Smooth muscle cell (in vitro differentiated cells): ENCODE results near the gene VPS8. TPM values are rescaled to one million over a fixed set of nuclear protein-coding genes. Genes with fewer than 3 reads are reported as not detected.

Experiments used
- DNase-seq: peaks from one replicate; lab custom pipeline; 2025; ENCODE audit not compliant: unreplicated experiment; lab: John Stamatoyannopoulos, UW
- H2AFZ ChIP-seq: fragments of 200-600 bp; sonication (generic); 2 replicates; pipeline ENCODE4 v1.6.0; 2016; ENCODE audit warnings: antibody characterized with exemption, low read depth, mild to moderate bottlenecking
- H3F3A ChIP-seq: fragments of 200-600 bp; sonication (generic); 2 replicates; pipeline ENCODE4 v1.6.0; 2017; ENCODE audit warnings: antibody characterized with exemption, low read depth
- H3K27ac ChIP-seq: fragments of 200-600 bp; sonication (generic); 2 replicates; pipeline ENCODE4 v1.5.1; 2016; ENCODE audit warnings: low read depth, mild to moderate bottlenecking
- H3K27me3 ChIP-seq: fragments of 200-600 bp; sonication (generic); 2 replicates; pipeline ENCODE4 v1.6.1; 2016; ENCODE audit warnings: low read depth, mild to moderate bottlenecking
- H3K36me3 ChIP-seq: fragments of 200-600 bp; sonication (generic); 2 replicates; pipeline ENCODE4 v1.5.1; 2016; ENCODE audit warnings: low read depth
- H3K4me1 ChIP-seq: fragments of 200-600 bp; sonication (generic); 2 replicates; pipeline ENCODE4 v1.5.1; 2016; ENCODE audit warnings: low read depth
- H3K4me2 ChIP-seq: fragments of 200-600 bp; sonication (generic); 2 replicates; pipeline ENCODE4 v1.6.0; 2016; ENCODE audit warnings: mild to moderate bottlenecking
- H3K4me3 ChIP-seq: fragments of 200-600 bp; sonication (generic); 2 replicates; pipeline ENCODE4 v1.5.1; 2016; ENCODE audit warnings: mild to moderate bottlenecking
- H3K79me2 ChIP-seq: fragments of 200-600 bp; sonication (generic); 2 replicates; pipeline ENCODE4 v1.6.0; 2016; ENCODE audit warnings: low read depth, mild to moderate bottlenecking
- H3K9ac ChIP-seq: fragments of 200-600 bp; sonication (generic); 2 replicates; pipeline ENCODE4 v1.6.0; 2016; ENCODE audit warnings: low read depth
- H3K9me3 ChIP-seq: fragments of 200-600 bp; sonication (generic); replicated peaks from 2 replicates; pipeline ENCODE4 v1.5.1; 2016; ENCODE audit warnings: low read depth
- H4K20me1 ChIP-seq: fragments of 200-600 bp; sonication (generic); 2 replicates; pipeline ENCODE4 v1.6.0; 2016; ENCODE audit warnings: low read depth
- WGBS: methylation state at CpG from one replicate; pipeline ENCODE4 v1.1.7; 2016; ENCODE audit warnings: low lambda C conversion rate; 5-methylcytosine and 5-hydroxymethylcytosine counted together
- polyA plus RNA-seq: library from polyadenylated mRNA; unstranded; fragments of >200 nt; fragmentation: Nextera tagmentation; extraction: Ambion mirVana; gene quantifications from 2 replicates; pipeline ENCODE4 v1.2.1, GENCODE V29; 2016
- total RNA-seq: library from RNA; depleted of rRNA; stranded (reverse); fragments of >200 nt; gene quantifications from 2 replicates; pipeline ENCODE4 v1.2.3, GENCODE V29; 2014
- TF ChIP-seq, protein P1 (sequence below): fragments of 200-600 bp; sonication (generic); IDR thresholded peaks from 2 replicates; pipeline ENCODE4 v1.5.1; 2017; ENCODE audit warnings: borderline replicate concordance, mild to moderate bottlenecking, antibody characterized with exemption; ENCODE audit not compliant: insufficient read depth, poor library complexity, severe bottlenecking

VPS8 gene
- total and polyA plus RNA-seq, 2 experiments from 2014 or later: 16.1 to 53.9 TPM

GRCh38 chr3:185071287-185071800 lies 259.4 kb downstream of the VPS8 start:
- no peak overlapping the region for H2AFZ ChIP-seq
- H3K79me2 ChIP-seq: no peaks in the 10 kb centered on the region
- no peak overlapping the region for H3K4me3 ChIP-seq
- no peaks in the 10 kb centered on the region for H3K36me3 ChIP-seq
- H3F3A ChIP-seq: no peaks in the 10 kb centered on the region
- H3K27ac ChIP-seq: no peak overlapping the region
- H4K20me1 ChIP-seq: no peaks in the 10 kb centered on the region
- no peak for DNase-seq
- H3K27me3 ChIP-seq: no peaks in the 10 kb centered on the region
- no peaks in the 10 kb centered on the region for H3K4me1 ChIP-seq
- TF ChIP-seq, protein P1, sequence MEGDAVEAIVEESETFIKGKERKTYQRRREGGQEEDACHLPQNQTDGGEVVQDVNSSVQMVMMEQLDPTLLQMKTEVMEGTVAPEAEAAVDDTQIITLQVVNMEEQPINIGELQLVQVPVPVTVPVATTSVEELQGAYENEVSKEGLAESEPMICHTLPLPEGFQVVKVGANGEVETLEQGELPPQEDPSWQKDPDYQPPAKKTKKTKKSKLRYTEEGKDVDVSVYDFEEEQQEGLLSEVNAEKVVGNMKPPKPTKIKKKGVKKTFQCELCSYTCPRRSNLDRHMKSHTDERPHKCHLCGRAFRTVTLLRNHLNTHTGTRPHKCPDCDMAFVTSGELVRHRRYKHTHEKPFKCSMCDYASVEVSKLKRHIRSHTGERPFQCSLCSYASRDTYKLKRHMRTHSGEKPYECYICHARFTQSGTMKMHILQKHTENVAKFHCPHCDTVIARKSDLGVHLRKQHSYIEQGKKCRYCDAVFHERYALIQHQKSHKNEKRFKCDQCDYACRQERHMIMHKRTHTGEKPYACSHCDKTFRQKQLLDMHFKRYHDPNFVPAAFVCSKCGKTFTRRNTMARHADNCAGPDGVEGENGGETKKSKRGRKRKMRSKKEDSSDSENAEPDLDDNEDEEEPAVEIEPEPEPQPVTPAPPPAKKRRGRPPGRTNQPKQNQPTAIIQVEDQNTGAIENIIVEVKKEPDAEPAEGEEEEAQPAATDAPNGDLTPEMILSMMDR: no peak
- H3K9ac ChIP-seq: no peak overlapping the region
- no peaks in the 10 kb centered on the region for H3K9me3 ChIP-seq
- no peak overlapping the region for H3K4me2 ChIP-seq
- 80% methylated on average over 7 of the region's 7 CpGs for WGBS

DNA sequence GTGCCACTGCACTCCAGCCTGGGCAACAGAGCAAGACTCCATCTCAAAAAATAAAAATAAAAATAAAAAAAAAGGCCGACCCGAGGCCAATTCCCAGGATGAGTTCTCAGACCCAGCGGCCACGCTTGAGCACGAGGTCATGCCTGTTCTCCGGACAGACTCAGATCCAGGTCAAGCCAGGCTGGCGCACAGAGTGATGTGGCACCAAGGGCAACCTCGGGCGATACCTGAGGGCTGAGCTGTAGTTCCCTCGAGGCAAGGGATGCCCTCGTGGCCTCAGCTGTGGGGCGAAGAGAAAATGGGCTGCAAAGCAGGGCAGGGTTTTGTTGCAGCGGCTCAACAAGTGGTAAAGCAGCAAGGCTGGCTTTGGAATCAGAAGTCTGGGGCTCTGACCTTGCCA lies 263.6 kb downstream of the VPS8 start:
- no peaks in the 10 kb centered on the region for H3K4me1 ChIP-seq
- H3K9me3 ChIP-seq: no peaks in the 10 kb centered on the region
- no peaks in the 10 kb centered on the region for H3K79me2 ChIP-seq
- no peak overlapping the region for H3K4me3 ChIP-seq
- H4K20me1 ChIP-seq: no peaks in the 10 kb centered on the region
- H3F3A ChIP-seq: no peaks in the 10 kb centered on the region
- H3K36me3 ChIP-seq: no peaks in the 10 kb centered on the region
- TF ChIP-seq, protein P1: no peak
- no peaks in the 10 kb centered on the region for H3K27me3 ChIP-seq
- no peak overlapping the region for H3K27ac ChIP-seq
- no peak overlapping the region for H2AFZ ChIP-seq
- DNase-seq: no peak
- no peak overlapping the region for H3K9ac ChIP-seq
- H3K4me2 ChIP-seq: no peak overlapping the region
- WGBS: 97% methylated on average over 13 of the region's 13 CpGs

- no peak overlapping the region for H2AFZ ChIP-seq
- TF ChIP-seq, protein P1: no peak
- no peak overlapping the region for H3K9ac ChIP-seq
- no peaks in the 10 kb centered on the region for H3K9me3 ChIP-seq
- H3F3A ChIP-seq: no peaks in the 10 kb centered on the region
- no peak for DNase-seq
- no peaks in the 10 kb centered on the region for H3K36me3 ChIP-seq
- no peak overlapping the region for H3K27ac ChIP-seq
- H3K4me3 ChIP-seq: no peak overlapping the region
- no peaks in the 10 kb centered on the region for H3K27me3 ChIP-seq
- no peak overlapping the region for H3K4me2 ChIP-seq
- 93% methylated on average over 8 of the region's 8 CpGs for WGBS
- no peaks in the 10 kb centered on the region for H4K20me1 ChIP-seq
- H3K4me1 ChIP-seq: no peaks in the 10 kb centered on the region
- H3K79me2 ChIP-seq: no peaks in the 10 kb centered on the region
Observed at GRCh38 chr3:185076219-185076618, 264.3 kb downstream of the VPS8 start.

GRCh38 chr3:185079625-185080024 lies 267.7 kb downstream of the VPS8 start:
- Histone ChIP-seq H3K36me3 (no peaks in the 10 kb centered on the region), H3K27ac (no peak overlapping the region), H3F3A (no peaks in the 10 kb centered on the region), H3K9me3 (no peaks in the 10 kb centered on the region), H3K4me2 (no peak overlapping the region), H3K4me3 (no peak overlapping the region), H3K9ac (no peak overlapping the region), H3K4me1 (no peaks in the 10 kb centered on the region), H3K79me2 (no peaks in the 10 kb centered on the region), H2AFZ (no peak overlapping the region), H4K20me1 (no peaks in the 10 kb centered on the region), H3K27me3 (no peaks in the 10 kb centered on the region)
- TF ChIP-seq, protein P1: no peak
- WGBS: 78% methylated on average over 1 of the region's 1 CpG
- no peak for DNase-seq
